PC-3 (cell line): ENCODE measurements around the gene TRIM38.

ENCODE experiments used
- CTCF ChIP-seq: fragments of 300-600 bp; sonication (generic); conservative IDR thresholded peaks from 2 replicates; pipeline ENCODE4 v1.5.1; 2017; ENCODE audit warnings: antibody characterized with exemption, low read depth, mild to moderate bottlenecking, low read length
- EZH2 ChIP-seq: fragments of 300-600 bp; sonication (generic); IDR thresholded peaks from one replicate; pipeline ENCODE4 v1.6.1; 2017; ENCODE audit warnings: antibody characterized with exemption, mild to moderate bottlenecking, low read length; ENCODE audit not compliant: unreplicated experiment

- TF ChIP-seq EZH2 (no peak), CTCF (no peak)
These were observed 69.9 kb downstream of the TRIM38 start for GRCh38 chr6:26032340-26033084.
